T-helper 22 cell (primary cell): ENCODE results near the gene CLDN19.

Experiments used
- DNase-seq: peaks from one replicate; pipeline ENCODE4 v3.0.0-alpha.2; 2020; ENCODE audit warnings: low read depth

The CLDN19 gene

GRCh38 chr1:42700006-42700405 lies 40.0 kb downstream of the CLDN19 start:
- no peak for DNase-seq

- no peak for DNase-seq
These were observed 41.8 kb downstream of the CLDN19 start for GRCh38 chr1:42698081-42698813.

GRCh38 chr1:42692911-42693310 lies 47.1 kb downstream of the CLDN19 start:
- DNase-seq: no peak

GRCh38 chr1:42692461-42692860 lies 47.6 kb downstream of the CLDN19 start:
- DNase-seq: no peak

GRCh38 chr1:42691157-42691498 lies 48.9 kb downstream of the CLDN19 start:
- no peak for DNase-seq

GRCh38 chr1:42690477-42691156 lies 49.4 kb downstream of the CLDN19 start:
- no peak for DNase-seq

- no peak for DNase-seq
These were observed 50.1 kb downstream of the CLDN19 start for GRCh38 chr1:42689912-42690311.

GRCh38 chr1:42686418-42686817 lies 53.6 kb downstream of the CLDN19 start:
- no peak for DNase-seq

GRCh38 chr1:42684139-42684538 lies 55.9 kb downstream of the CLDN19 start:
- no peak for DNase-seq
